PFSK-1 (cell line): Measurements from ENCODE around the gene ICOS.

ENCODE experiments used
- POLR2AphosphoS5 ChIP-seq: IDR thresholded peaks from 2 replicates; pipeline ENCODE4 v1.6.1; 2012; ENCODE audit warnings: low read depth, mild to moderate bottlenecking, control low read depth, low read length, moderate library complexity
- TAF1 ChIP-seq: IDR thresholded peaks from 2 replicates; pipeline ENCODE4 v1.6.1; 2012; ENCODE audit warnings: low read length, control low read depth, borderline replicate concordance; ENCODE audit not compliant: insufficient read depth
- TF ChIP-seq, protein P1 (sequence below), 2 experiments: IDR thresholded peaks; 2 replicates each; pipeline versions ENCODE4 v1.6.1 to v1.8.0; 2011 to 2012; ENCODE audit warnings: low read depth in 2 of 2, low read length in 2 of 2, control low read depth in 1 of 2, inconsistent platforms in 1 of 2, mild to moderate bottlenecking in 1 of 2, moderate library complexity in 1 of 2; ENCODE audit not compliant: insufficient read depth in 1 of 2

- TF ChIP-seq POLR2AphosphoS5 (no peak), TAF1 (no peak)
- TF ChIP-seq, protein P1, sequence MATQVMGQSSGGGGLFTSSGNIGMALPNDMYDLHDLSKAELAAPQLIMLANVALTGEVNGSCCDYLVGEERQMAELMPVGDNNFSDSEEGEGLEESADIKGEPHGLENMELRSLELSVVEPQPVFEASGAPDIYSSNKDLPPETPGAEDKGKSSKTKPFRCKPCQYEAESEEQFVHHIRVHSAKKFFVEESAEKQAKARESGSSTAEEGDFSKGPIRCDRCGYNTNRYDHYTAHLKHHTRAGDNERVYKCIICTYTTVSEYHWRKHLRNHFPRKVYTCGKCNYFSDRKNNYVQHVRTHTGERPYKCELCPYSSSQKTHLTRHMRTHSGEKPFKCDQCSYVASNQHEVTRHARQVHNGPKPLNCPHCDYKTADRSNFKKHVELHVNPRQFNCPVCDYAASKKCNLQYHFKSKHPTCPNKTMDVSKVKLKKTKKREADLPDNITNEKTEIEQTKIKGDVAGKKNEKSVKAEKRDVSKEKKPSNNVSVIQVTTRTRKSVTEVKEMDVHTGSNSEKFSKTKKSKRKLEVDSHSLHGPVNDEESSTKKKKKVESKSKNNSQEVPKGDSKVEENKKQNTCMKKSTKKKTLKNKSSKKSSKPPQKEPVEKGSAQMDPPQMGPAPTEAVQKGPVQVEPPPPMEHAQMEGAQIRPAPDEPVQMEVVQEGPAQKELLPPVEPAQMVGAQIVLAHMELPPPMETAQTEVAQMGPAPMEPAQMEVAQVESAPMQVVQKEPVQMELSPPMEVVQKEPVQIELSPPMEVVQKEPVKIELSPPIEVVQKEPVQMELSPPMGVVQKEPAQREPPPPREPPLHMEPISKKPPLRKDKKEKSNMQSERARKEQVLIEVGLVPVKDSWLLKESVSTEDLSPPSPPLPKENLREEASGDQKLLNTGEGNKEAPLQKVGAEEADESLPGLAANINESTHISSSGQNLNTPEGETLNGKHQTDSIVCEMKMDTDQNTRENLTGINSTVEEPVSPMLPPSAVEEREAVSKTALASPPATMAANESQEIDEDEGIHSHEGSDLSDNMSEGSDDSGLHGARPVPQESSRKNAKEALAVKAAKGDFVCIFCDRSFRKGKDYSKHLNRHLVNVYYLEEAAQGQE (IDR thresholded peaks at IDR 0.05; ENCODE audit: insufficient read depth in 1 of 2, low read depth in 2 of 2, low read length in 2 of 2), result no peak
Observed at GRCh38 chr2:203889944-203890343, 46.6 kb upstream of the ICOS start.
